Measurements from ENCODE around the gene KRTAP10-11. TPM values are rescaled to one million over a fixed set of nuclear protein-coding genes. Genes with fewer than 3 reads are reported as not detected.
"Not testable (repeated sequence)": the region's sequence is repeated elsewhere in the genome, so short reads cannot be mapped to it uniquely, and the experiment has no call there.

Gene KRTAP10-11
- total RNA-seq (2013) = not detected
- polyA plus RNA-seq = not detected
- polyA minus RNA-seq = not detected in 2 replicates
- total RNA-seq = 0 to 0.08 (median 0) reads per million in 11 experiments

GRCh38 chr21:44646366-44647221 is at the start of gene KRTAP10-11:
TSS of gene KRTAP10-11 (plus strand) at chr21:44646414. CDS start at chr21:44646459, 45 bp downstream.
- 84% methylated on average over 17 of the region's 21 CpGs for WGBS (ENCODE audit: insufficient coverage)

DNA sequence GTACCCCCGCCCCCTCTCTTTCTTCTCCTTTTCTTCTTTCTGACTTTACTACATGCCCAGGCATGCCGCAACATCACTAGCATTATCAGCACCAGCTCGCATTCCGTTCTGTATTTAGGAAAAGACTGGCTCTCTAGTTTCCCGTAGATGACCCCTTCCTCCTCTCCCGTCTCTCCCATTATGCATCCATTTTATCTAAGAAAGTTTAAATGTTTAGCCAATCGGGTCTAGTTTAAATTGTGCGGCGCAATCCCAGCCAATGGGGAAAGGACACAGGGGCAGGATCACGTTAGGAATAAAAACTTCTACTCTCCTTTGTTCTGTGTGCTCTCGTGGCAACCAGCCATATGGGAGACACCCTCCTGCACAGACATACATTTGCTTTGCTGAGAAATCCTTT is 48.2 kb upstream of the KRTAP10-11 start:
- no peaks in the 10 kb centered on the region for H3K9me3 ChIP-seq (replicated peaks in 1 of 2; ENCODE audit: control insufficient read depth in 1 of 2, insufficient read depth in 1 of 2, low read length in 2 of 2)
- no peak overlapping the region for H3K9ac ChIP-seq (ENCODE audit: insufficient read depth, low read length, poor library complexity, severe bottlenecking)
- H3K9me3 Mint-ChIP-seq = peaks cover 0 to 2% (median 0%) of the 10 kb centered on the region in 7 donors
- H3K4me3 Mint-ChIP-seq = no peak overlapping the region
- H3K4me2 ChIP-seq (replicated peaks; ENCODE audit: extremely low read depth, low read length, poor library complexity, severe bottlenecking) = no peak overlapping the region
- no peak overlapping the region for H3K27ac Mint-ChIP-seq
- H3K36me3 Mint-ChIP-seq = no peaks in the 10 kb centered on the region
- no peaks in the 10 kb centered on the region for H3K4me1 Mint-ChIP-seq
- no peaks in the 10 kb centered on the region for H3K79me2 ChIP-seq (ENCODE audit: insufficient read depth, low read length)
- H3K27ac ChIP-seq (ENCODE audit: low read depth in 1 of 2, low read length in 2 of 2) = no peak overlapping the region
- H3K4me1 ChIP-seq (ENCODE audit: control insufficient read depth in 1 of 2, insufficient read depth in 2 of 2, low read length in 2 of 2) = no peaks in the 10 kb centered on the region
- 88% methylated on average over 6 of the region's 11 CpGs for WGBS (ENCODE audit: insufficient coverage)
- intact Hi-C loops (cut with micrococcal nuclease) = no loop called here
- peaks cover 2 to 13% (median 6%) of the 10 kb centered on the region in 3 donors for H3K27me3 Mint-ChIP-seq (ENCODE audit: low read depth in 3 of 3)
- no peak for DNase-seq
- no peak overlapping the region for H2AFZ ChIP-seq (ENCODE audit: insufficient read depth, low read depth, low read length, poor library complexity, severe bottlenecking)
- H4K20me1 ChIP-seq (ENCODE audit: insufficient read depth, low read length) = no peaks in the 10 kb centered on the region
- H3K27me3 ChIP-seq (ENCODE audit: control insufficient read depth in 2 of 2, insufficient read depth in 2 of 2, low read length in 2 of 2) = no peaks in the 10 kb centered on the region
- no peak overlapping the region for H3K4me3 ChIP-seq (replicated peaks in 1 of 3; ENCODE audit: low read depth in 2 of 3, low read length in 3 of 3)
- no peak for TF ChIP-seq CTCF (IDR thresholded peaks at IDR 0.05)
- H3K36me3 ChIP-seq (replicated peaks in 1 of 2; ENCODE audit: control insufficient read depth in 1 of 2, insufficient read depth in 2 of 2, low read length in 2 of 2) = no peaks in the 10 kb centered on the region

More at GRCh38 chr21:44646366-44647221, at the start of gene KRTAP10-11:
- H3K27me3 ChIP-seq (ENCODE audit: control insufficient read depth in 2 of 2, insufficient read depth in 2 of 2, low read length in 2 of 2); H3K27ac Mint-ChIP-seq; H4K20me1 ChIP-seq (ENCODE audit: insufficient read depth, low read length); H2AFZ ChIP-seq (ENCODE audit: insufficient read depth, low read depth, low read length, poor library complexity, severe bottlenecking); H3K79me2 ChIP-seq (ENCODE audit: insufficient read depth, low read length); H3K9ac ChIP-seq (ENCODE audit: insufficient read depth, low read length, poor library complexity, severe bottlenecking); H3K4me2 ChIP-seq (replicated peaks; ENCODE audit: extremely low read depth, low read length, poor library complexity, severe bottlenecking); H3K4me1 Mint-ChIP-seq; H3K36me3 ChIP-seq (replicated peaks in 1 of 2; ENCODE audit: control insufficient read depth in 1 of 2, insufficient read depth in 2 of 2, low read length in 2 of 2); intact Hi-C loops (cut with micrococcal nuclease); H3K27ac ChIP-seq (ENCODE audit: low read depth in 1 of 2, low read length in 2 of 2); H3K4me3 ChIP-seq (replicated peaks in 1 of 3; ENCODE audit: low read depth in 2 of 3, low read length in 3 of 3); H3K27me3 Mint-ChIP-seq (ENCODE audit: low read depth in 3 of 3); H3K36me3 Mint-ChIP-seq; DNase-seq; H3K4me3 Mint-ChIP-seq; H3K4me1 ChIP-seq (ENCODE audit: control insufficient read depth in 1 of 2, insufficient read depth in 2 of 2, low read length in 2 of 2): not testable (repeated sequence)
- H3K9me3 Mint-ChIP-seq = peaks cover 17 to 42% (median 30%) of the 10 kb centered on the region in 7 donors
- peaks cover 14 to 26% of the 10 kb centered on the region in 2 donors for H3K9me3 ChIP-seq (replicated peaks in 1 of 2; ENCODE audit: control insufficient read depth in 1 of 2, insufficient read depth in 1 of 2, low read length in 2 of 2)
